DOHH2 (cell line): Measurements from ENCODE around the gene PSAP.

Experiments used
- H3F3A ChIP-seq: fragments of 200-600 bp; sonication (generic), shearing (Covaris generic); 2 replicates; pipeline ENCODE4 v1.6.0; 2016; ENCODE audit warnings: antibody characterized with exemption, mild to moderate bottlenecking; ENCODE audit not compliant: control insufficient read depth, insufficient read depth
- H3K27ac ChIP-seq: fragments of 200-600 bp; sonication (generic); 2 replicates; pipeline ENCODE4 v1.5.1; 2014; ENCODE audit warnings: low read depth, mild to moderate bottlenecking, low read length, moderate library complexity
- H3K27me3 ChIP-seq: fragments of 200-600 bp; sonication (generic); 2 replicates; pipeline ENCODE4 v1.6.1; 2014; ENCODE audit warnings: mild to moderate bottlenecking, low read length, mixed read lengths; ENCODE audit not compliant: control insufficient read depth
- H3K36me3 ChIP-seq: fragments of 200-600 bp; sonication (generic); 2 replicates; pipeline ENCODE4 v1.6.1; 2014; ENCODE audit warnings: mild to moderate bottlenecking, low read length, moderate library complexity, mixed read lengths; ENCODE audit not compliant: control insufficient read depth
- H3K4me1 ChIP-seq: fragments of 200-600 bp; sonication (generic); 2 replicates; pipeline ENCODE4 v1.6.1; 2014; ENCODE audit warnings: mild to moderate bottlenecking, low read length, mixed read lengths; ENCODE audit not compliant: control insufficient read depth
- H3K4me2 ChIP-seq: fragments of 200-600 bp; sonication (generic); 2 replicates; pipeline ENCODE4 v1.6.0; 2014; ENCODE audit warnings: mild to moderate bottlenecking, low read length, moderate library complexity
- H3K4me3 ChIP-seq: fragments of 200-600 bp; sonication (generic); 2 replicates; pipeline ENCODE4 v1.5.1; 2014; ENCODE audit warnings: mild to moderate bottlenecking, low read length, mixed read lengths
- H3K79me2 ChIP-seq: fragments of 200-600 bp; sonication (generic); 2 replicates; pipeline ENCODE4 v1.6.1; 2014; ENCODE audit warnings: mild to moderate bottlenecking, low read length, mixed read lengths; ENCODE audit not compliant: control insufficient read depth
- H3K9me2 ChIP-seq: fragments of 200-600 bp; sonication (generic); replicated peaks from 2 replicates; pipeline ENCODE4 v1.6.1; 2014; ENCODE audit warnings: mild to moderate bottlenecking, low read length, mixed read lengths; ENCODE audit not compliant: control insufficient read depth
- H3K9me3 ChIP-seq: fragments of 200-600 bp; sonication (generic); 2 replicates; pipeline ENCODE4 v1.6.1; 2014; ENCODE audit warnings: antibody characterized with exemption, low read length, mixed read lengths; ENCODE audit not compliant: control insufficient read depth, insufficient read depth
- H4K20me1 ChIP-seq: fragments of 200-600 bp; sonication (generic); 2 replicates; pipeline ENCODE4 v1.6.0; 2014; ENCODE audit warnings: low read depth, mild to moderate bottlenecking, antibody characterized with exemption, low read length, moderate library complexity; ENCODE audit not compliant: control insufficient read depth, insufficient read depth
- EZH2phosphoT487 ChIP-seq: fragments of 200-600 bp; sonication (generic); IDR thresholded peaks from 2 replicates; pipeline ENCODE4 v1.6.1; 2017; ENCODE audit warnings: borderline replicate concordance, mild to moderate bottlenecking, antibody characterized with exemption, low read length, moderate library complexity, mixed read lengths
- TF ChIP-seq, protein P1 (sequence below): fragments of 200-600 bp; sonication (generic); IDR thresholded peaks from one replicate; pipeline ENCODE4 v1.5.1; 2014; ENCODE audit warnings: antibody characterized with exemption, mild to moderate bottlenecking, low read depth, low read length; ENCODE audit not compliant: poor library complexity, severe bottlenecking

Gene PSAP

DNA sequence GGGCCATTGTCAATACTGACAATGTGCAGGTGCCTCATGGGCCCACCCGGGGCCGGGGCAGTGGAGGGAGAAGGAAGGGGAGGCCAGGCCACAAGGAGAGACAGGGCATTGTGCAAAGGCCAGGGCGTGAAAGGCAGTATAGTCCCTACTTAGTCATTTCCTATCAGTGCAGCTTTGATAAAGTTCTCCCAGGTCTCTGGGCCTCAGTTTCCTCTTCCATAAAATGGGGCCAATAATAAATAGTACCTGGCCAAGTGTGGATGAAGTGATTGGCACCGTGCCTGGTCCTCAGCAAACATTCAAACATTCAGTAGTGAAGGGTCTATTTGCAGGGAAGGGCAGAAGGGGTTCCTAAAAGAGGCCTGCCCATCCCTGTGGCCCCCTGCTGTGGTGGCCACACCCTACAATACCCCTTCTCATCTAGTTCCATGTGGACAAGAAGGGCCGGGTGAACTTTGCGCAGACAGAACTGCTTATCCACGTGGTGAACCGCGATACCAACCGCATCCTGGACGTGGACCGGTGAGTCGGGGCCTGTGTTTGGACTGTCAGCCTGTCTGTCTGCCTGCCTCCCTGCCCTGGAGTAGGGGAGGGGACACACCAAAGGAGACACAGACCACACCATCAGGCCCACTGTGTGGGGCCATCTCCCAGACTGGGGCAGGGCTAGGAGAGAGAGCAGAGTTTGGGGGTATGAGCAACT is 40.9 kb downstream of the PSAP start:
- Histone ChIP-seq H3K79me2 (no peaks in the 10 kb centered on the region), H3K4me3 (no peak overlapping the region), H4K20me1 (no peaks in the 10 kb centered on the region), H3K36me3 (no peaks in the 10 kb centered on the region), H3K9me3 (no peaks in the 10 kb centered on the region), H3F3A (no peaks in the 10 kb centered on the region), H3K27me3 (no peaks in the 10 kb centered on the region), H3K27ac (no peak overlapping the region), H3K9me2 (no peaks in the 10 kb centered on the region), H3K4me2 (no peak overlapping the region), H3K4me1 (peaks cover 3% of the 10 kb centered on the region; the same call in 1 of the 2 replicates)
- TF ChIP-seq EZH2phosphoT487, result no peak
- TF ChIP-seq, protein P1, sequence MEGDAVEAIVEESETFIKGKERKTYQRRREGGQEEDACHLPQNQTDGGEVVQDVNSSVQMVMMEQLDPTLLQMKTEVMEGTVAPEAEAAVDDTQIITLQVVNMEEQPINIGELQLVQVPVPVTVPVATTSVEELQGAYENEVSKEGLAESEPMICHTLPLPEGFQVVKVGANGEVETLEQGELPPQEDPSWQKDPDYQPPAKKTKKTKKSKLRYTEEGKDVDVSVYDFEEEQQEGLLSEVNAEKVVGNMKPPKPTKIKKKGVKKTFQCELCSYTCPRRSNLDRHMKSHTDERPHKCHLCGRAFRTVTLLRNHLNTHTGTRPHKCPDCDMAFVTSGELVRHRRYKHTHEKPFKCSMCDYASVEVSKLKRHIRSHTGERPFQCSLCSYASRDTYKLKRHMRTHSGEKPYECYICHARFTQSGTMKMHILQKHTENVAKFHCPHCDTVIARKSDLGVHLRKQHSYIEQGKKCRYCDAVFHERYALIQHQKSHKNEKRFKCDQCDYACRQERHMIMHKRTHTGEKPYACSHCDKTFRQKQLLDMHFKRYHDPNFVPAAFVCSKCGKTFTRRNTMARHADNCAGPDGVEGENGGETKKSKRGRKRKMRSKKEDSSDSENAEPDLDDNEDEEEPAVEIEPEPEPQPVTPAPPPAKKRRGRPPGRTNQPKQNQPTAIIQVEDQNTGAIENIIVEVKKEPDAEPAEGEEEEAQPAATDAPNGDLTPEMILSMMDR, result no peak

DNA sequence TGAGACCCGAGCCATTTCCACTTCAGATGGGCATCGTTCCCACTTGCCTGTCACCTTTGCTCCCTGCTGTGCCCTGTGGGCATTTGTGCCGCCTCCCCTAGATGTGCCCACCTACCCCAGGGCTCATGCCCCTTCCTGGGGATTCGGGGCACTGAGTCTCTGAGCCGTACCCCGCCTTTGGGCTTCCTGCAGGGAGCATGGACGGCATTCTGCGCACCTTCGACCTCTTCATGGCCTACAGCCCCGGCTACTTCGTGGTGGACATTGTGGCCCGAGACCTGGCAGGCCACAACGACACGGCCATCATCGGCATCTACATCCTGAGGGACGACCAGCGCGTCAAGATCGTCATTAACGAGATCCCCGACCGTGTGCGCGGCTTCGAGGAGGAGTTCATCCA is 41.4 kb downstream of the PSAP start:
- Histone ChIP-seq H3K36me3 (no peaks in the 10 kb centered on the region), H3K4me2 (no peak overlapping the region)

DNA sequence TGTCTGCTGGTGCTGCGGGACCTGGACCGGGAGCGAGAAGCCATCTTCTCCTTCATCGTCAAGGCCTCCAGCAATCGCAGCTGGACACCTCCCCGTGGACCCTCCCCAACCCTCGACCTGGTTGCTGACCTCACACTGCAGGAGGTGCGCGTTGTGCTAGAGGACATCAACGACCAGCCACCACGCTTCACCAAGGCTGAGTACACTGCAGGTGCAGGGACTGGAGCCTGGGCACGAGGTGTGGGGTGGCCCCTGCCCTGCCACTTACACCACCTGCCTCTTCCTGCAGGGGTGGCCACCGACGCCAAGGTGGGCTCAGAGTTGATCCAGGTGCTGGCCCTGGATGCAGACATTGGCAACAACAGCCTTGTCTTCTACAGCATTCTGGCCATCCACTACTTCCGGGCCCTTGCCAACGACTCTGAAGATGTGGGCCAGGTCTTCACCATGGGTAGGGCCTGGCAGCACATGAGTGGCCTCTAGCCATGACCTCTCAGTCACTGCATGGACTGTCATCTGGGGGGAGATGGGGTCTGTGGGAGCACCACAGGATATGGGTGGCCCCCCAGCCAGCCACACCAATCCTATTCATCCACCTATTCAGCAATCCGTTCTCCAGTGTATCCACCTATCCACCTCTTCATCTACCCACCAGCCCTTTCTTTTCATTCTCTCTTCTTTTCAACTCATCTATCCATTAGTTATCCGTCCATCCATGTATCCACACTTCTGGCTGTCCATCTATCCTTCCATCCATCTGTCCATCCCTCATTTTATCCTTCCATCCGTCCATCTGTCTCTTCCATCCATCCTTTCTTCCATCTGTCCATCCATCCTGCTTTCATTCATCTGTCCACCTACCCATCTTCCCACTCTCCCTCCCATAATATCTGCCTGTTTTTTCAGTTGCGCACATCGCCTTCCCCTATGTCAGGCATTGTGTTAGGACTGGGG is 43.2 kb downstream of the PSAP start:
- H3F3A ChIP-seq, result no peaks in the 10 kb centered on the region
- no peak overlapping the region for H3K4me3 ChIP-seq
- TF ChIP-seq EZH2phosphoT487, result no peak
- TF ChIP-seq, protein P1, result no peak
- H3K4me1 ChIP-seq, result peaks cover 3% of the 10 kb centered on the region; the same call in 1 of the 2 replicates
- no peak overlapping the region for H3K4me2 ChIP-seq
- no peaks in the 10 kb centered on the region for H3K9me2 ChIP-seq
- H4K20me1 ChIP-seq, result no peaks in the 10 kb centered on the region
- H3K79me2 ChIP-seq, result no peaks in the 10 kb centered on the region
- no peaks in the 10 kb centered on the region for H3K27me3 ChIP-seq
- no peak overlapping the region for H3K27ac ChIP-seq
- no peaks in the 10 kb centered on the region for H3K36me3 ChIP-seq
- H3K9me3 ChIP-seq, result no peaks in the 10 kb centered on the region

More for the DNA sequence above, 41.4 kb downstream of the PSAP start:
- H3K9me2 ChIP-seq, result no peaks in the 10 kb centered on the region
- H4K20me1 ChIP-seq, result no peaks in the 10 kb centered on the region
- H3K9me3 ChIP-seq, result no peaks in the 10 kb centered on the region
- peaks cover 3% of the 10 kb centered on the region; the same call in 1 of the 2 replicates for H3K4me1 ChIP-seq
- TF ChIP-seq EZH2phosphoT487, result no peak
- TF ChIP-seq, protein P1, result no peak
- H3F3A ChIP-seq, result no peaks in the 10 kb centered on the region
- H3K27ac ChIP-seq, result no peak overlapping the region
- H3K27me3 ChIP-seq, result no peaks in the 10 kb centered on the region
- H3K79me2 ChIP-seq, result no peaks in the 10 kb centered on the region
- H3K4me3 ChIP-seq, result no peak overlapping the region
